GM19193 (cell line): Measurements from ENCODE around the gene WDR62.

ENCODE experiments used
- POLR2A ChIP-seq: IDR thresholded peaks from 4 replicates; pipeline ENCODE4 v1.6.1; 2011; ENCODE audit not compliant: insufficient read depth, insufficient read length; ENCODE audit errors: extremely low read depth

The WDR62 gene

DNA sequence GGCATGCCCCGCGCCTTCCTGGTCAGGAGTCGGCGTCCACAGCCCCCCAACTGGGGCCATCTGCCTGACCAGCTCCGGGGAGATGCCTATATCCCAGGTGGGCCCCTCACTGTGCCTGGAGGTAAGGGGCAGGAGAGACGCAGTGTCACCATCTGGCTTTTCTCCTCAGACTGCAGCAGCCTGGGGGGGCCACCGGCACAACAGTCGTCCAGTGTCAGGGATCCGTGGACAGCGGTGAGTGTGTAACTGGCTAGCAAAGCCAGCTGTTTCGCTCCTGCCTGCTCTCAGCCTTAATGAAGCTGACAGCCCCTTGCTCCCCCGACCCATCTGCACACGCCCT lies 56.5 kb downstream of the WDR62 start:
- TF ChIP-seq POLR2A: no peak

DNA sequence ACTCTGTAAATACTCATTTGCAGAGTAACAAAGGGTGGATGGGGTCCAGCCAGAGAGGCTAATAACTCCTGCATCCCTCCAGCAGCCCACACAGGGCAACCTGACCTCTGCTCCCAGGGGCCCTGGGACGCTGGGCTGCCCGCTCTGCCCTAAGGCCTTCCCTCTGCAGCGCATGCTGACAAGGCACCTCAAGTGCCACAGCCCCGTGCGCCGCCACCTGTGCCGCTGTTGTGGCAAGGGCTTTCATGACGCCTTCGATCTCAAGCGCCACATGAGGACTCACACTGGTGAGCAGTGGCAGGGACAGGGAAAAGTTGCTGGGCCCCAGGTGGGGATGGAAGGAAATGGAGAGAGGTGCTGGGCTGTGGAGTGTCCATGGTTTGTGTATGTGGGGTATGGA lies 58.0 kb downstream of the WDR62 start:
- no peak for TF ChIP-seq POLR2A

DNA sequence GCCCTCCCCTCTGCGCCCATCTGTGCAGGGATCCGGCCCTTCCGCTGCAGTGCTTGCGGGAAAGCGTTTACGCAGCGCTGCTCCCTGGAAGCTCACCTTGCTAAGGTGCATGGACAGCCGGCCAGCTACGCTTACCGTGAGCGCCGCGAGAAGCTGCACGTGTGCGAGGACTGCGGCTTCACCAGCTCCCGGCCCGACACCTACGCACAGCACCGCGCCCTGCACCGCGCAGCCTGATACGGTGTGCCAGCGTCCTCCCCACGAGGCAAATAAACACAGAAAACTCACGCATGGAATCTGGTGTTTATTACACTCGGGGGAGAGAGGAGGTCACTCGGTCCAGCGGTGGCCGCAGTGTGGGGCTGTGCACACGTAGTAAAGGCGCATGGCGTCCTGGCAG lies 58.7 kb downstream of the WDR62 start:
- TF ChIP-seq POLR2A: no peak

DNA sequence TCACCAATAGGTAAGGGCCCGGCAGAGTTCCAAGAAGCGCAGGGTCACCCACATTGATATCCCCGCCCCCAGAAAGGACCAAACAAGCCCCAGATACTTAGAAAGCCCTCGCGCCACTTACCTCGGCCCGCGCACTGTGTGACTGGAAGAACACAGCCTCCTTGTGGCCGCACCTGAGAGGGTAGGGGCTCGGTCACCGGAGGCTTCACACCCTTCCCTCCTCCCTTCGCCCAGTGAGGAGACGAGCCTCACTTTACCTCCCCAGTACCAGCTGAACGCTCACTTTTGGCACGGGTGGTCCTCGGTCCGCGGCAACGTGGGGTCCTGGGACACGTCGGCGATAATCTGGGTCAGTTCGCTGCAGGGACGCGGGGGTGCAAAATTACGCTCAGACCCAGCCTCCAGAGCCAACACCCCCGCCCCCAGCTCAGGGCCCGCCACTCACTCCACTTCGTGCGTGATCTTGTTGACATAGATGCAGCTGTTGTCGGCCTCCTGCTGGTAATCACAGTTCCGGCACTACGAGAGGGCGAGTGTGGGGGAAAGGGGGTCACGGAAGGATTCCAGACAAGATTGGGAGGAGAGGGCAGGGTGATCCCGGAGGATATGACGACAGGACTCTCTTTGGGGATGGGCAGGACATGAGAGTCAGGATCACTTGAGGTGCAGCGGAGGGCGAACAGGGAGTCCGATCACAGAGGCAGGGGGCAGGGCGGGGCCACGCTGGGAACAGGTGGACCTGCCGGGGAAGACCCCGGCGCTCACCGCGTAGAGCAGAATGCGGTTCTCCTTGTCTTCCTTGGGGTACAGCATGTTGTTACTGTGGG lies 59.4 kb downstream of the WDR62 start:
- TF ChIP-seq POLR2A: no peak

DNA sequence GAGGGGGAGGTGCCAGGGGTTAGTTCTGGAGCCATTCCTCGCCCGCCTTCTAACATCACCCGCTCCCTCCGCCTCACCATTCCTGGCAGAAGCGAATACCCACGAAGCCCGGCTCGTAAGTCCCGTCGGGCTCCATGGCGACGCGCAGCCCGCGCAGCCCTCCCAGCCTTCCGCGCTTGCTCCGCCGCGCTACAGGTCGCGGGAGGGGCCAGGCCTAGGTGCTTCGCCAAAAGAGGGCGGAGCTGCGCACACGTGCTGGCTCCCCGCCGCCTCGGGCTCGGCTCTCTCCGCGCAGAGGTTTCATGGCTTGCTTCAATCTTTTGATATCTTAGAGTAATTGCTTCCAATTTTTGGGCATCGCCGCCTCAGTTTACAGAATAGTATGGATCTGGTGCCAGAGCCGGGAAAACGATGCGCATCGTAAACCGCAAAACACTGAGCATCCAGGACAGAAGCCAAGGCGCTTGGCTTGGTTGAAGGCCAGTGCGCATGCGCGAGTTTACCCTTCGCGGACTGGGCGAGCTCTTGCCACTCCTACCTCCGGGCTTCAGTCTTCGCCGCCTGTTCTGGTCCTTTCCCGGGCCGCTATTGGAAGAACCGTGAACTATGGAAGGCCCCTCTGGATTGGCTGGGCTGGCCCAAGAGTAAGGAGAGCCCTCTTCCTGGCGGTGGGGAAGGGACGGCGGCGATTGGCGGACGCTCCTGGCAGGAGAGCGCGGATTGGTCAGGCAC lies 60.2 kb downstream of the WDR62 start, which contains the start of gene POLR2I:
Gene POLR2I (minus strand): TSS at position 155 of the 732 bp plus-strand sequence. CDS start 19 bp downstream, at position 136.
- peak; percentile 74 for TF ChIP-seq POLR2A

DNA sequence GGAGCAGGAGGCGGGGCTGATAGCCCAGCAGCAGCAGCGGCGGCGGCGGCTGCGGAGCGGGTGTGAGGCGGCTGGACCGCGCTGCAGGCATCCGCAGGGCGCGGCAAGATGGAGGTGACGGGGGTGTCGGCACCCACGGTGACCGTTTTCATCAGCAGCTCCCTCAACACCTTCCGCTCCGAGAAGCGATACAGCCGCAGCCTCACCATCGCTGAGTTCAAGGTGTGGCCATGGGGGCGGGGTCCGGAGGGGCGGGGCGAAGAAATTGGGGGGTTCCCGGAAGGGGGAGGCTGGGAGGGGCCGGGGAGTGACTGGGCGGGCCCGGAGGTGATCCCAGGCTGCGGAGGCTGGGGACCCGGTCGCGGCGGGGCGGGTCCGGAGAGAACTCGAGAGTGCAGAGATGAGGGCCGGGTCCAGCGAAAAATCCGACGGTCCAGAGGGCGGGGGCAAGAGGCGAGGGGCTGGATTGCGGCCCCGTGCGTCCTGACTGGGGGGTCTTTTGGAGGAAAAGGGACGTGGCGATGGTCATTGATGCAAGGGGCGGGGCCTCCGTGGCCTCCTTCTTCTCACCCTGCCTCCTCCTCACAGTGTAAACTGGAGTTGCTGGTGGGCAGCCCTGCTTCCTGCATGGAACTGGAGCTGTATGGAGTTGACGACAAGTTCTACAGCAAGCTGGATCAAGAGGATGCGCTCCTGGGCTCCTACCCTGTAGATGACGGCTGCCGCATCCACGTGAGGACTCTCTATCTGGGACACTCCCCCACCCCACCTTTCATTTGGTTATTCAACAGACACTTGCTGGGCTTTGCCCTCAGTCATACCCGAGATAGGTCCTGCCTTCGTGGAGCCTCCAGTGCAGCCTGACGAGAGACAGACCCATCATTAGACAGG lies 61.0 kb downstream of the WDR62 start, which contains the start of gene TBCB:
Gene TBCB (plus strand): TSS at position 16 of the 891 bp plus-strand sequence. CDS start 93 bp downstream, at position 109.
- peak; percentile 80 for TF ChIP-seq POLR2A

DNA sequence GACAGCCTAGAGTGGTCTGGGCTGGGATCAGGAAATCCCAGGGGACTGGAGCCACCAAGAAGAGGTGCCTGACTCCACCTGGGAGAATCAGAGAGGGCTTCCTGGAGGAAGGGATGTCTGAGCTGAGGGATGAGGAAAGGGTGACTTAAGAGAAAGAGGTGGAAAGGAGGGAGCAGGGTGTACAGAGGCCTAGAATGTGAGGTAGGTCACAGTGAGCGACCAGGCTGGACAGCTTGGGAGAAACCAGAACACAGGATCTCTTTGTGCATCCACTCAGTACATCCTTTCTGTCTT lies 61.6 kb downstream of the WDR62 start:
- TF ChIP-seq POLR2A: no peak

DNA sequence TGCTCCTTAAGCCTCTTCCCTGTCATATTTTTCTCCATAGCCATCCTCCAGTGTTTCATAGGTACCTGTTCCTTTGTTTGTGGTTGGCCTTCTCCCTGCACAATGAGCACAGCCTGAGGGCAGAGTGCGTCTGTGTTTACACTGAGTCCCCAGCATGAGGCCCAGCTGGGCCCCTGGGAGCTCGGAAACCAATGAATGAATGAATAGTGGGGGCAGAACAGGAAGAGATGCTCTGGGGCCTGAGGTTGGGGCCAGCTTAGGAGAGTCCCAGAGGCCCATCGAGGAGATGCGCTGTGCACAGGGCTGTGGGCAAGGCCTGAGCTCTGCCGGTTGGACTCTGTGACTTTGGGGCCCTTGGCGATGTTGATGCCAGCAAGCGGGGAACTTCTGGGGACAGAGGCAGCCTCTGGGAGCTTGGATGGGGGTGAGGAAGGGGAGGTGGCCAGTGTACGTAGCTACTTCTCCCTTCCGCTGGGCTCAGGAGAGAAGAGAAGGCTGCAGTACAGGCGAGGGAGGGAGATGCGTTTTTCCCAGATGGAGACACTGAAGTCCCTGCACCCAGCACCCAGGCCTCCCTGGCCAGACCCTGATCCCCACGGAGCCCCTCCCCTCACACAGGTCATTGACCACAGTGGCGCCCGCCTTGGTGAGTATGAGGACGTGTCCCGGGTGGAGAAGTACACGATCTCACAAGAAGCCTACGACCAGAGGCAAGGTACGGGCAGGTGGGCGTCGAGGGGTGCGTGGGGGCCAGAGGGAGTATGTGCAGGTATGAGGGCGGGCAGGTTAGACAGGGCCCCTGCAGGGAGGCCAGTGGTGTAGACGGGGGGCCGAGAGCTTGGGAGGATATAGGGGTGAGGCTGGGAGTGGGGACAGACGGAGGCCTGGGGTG lies 65.6 kb downstream of the WDR62 start:
- no peak for TF ChIP-seq POLR2A

DNA sequence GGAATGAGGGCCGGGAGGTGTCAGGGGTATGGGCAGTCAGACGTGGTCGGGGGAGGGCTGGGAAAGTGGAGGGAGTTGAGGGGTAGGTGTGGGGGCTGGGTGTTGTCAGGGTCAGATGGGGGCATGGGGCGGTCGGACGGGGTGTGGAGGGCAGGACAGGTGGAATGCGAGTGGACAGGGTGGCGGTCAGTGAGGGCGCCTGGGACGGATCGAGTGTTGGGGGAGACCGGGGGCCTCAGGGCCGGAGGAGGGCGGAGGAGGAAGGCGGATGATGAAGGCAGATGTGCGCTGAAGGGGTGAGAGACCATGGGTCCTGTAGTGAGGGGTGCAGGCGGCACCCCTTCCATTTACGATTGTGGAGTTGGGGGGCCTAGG lies 66.3 kb downstream of the WDR62 start:
- no peak for TF ChIP-seq POLR2A

DNA sequence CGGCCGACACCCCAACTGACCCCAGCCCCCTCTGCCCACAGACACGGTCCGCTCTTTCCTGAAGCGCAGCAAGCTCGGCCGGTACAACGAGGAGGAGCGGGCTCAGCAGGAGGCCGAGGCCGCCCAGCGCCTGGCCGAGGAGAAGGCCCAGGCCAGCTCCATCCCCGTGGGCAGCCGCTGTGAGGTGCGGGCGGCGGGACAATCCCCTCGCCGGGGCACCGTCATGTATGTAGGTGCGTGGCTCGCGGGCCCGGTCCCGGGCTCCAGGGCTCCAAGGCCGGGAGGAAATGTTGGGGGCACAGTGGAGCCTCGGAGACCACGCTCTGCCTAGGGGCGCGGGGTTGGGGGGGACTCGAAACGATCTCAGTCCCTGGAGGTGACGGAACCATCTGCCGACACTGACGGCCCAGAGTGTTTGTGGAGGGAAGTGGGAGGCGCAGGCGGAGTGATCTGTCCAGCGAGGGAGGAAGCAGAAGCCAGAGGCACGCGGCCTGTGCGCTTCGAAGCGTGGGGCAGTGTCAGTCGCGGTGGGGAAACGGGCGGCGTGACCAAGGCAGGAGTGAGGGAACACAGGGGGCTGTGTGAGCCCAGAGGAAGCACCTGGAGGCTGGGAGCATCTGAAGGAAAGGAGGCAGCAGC lies 66.9 kb downstream of the WDR62 start:
- TF ChIP-seq POLR2A: no peak

DNA sequence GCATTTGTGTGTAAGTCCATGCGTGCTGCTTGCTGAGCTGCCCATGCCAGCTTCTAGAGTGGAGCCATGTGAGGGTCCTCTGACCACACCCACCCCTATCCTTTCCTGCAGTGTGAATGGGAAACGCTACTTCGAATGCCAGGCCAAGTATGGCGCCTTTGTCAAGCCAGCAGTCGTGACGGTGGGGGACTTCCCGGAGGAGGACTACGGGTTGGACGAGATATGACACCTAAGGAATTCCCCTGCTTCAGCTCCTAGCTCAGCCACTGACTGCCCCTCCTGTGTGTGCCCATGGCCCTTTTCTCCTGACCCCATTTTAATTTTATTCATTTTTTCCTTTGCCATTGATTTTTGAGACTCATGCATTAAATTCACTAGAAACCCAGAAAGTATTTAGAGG lies 70.9 kb downstream of the WDR62 start:
- no peak for TF ChIP-seq POLR2A

DNA sequence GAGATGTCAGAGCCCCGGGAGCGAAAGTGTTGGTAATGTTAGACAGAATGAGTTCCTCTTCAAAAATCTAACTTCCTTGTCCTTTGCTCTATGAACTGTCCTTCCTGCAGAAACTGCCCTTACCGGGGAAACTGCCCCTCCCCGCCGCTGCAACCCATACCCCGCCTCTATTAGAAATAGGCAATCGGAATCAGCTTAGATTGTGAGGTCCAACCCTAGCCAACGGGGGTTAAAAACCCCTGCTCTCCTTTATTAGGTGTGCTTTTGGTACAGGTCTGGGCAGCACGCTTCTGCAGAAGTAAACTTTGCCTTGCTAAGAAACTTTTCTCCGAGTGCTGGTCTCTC lies 73.7 kb downstream of the WDR62 start:
- no peak for TF ChIP-seq POLR2A

DNA sequence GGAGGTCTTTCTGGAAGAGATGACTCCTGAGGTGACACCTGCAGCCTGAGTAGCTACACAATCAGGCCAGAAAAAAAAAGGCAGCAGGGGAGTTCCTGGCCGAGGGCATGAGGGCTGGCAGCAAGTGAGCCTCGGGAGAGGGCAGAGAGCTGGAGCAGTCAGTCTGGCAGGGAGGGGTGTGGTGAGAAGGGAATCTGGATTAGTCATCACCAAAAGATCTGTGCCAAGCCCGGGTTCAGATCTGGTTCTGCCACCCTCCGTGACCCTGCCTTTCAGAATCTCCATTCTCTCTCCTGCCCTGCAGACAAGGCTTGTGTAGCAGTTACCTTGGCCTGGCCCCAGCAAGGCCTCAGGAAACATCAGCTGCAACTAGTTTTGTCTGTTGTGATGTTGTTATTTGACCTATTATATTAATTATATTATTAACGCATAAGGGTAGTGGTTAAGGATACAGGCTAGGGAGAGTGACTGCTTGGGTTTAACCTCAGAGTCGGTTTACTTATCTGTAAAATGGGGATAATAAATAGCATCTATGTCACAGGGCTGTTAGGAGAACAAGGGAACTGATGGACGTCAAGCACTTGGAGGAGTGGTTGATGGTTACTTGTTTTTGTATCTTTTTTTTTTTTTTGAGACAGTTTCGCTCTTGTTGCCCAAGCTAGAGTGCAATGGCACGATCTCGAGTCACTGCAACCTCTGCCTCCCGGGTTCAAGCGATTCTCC lies 82.4 kb downstream of the WDR62 start:
- no peak for TF ChIP-seq POLR2A
